CD4-positive, alpha-beta T cell treated with Interleukin-15 for 4 hours (primary cell): ENCODE data around the gene STXBP1.
A peak's percentile ranks its signal among the peaks of the same experiment; 100 is the strongest.
"Not testable (repeated sequence)": the region's sequence is repeated elsewhere in the genome, so short reads cannot be mapped to it uniquely, and the experiment has no call there.

Experiments
- DNase-seq: peaks from one replicate; pipeline ENCODE4 v3.0.0-alpha.2; 2020; ENCODE audit warnings: low spot score

STXBP1 gene

DNA sequence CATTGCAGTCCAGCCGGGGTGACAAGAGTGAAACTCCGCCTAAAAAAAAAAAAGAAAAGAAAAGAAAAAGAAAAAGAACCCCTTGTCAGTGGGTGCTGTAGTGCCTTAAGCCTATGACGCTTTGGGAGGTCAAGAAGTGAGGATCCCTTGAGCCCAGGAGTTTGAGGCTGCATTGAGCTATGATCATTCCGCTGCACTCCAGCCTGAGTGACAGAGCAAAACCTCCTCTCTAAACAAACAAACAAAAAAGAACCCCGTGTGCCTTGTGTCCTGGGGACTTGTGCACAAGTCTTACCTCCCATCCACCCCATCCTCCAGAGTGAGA, 33.5 kb upstream of the STXBP1 start:
- DNase-seq = no peak

DNA sequence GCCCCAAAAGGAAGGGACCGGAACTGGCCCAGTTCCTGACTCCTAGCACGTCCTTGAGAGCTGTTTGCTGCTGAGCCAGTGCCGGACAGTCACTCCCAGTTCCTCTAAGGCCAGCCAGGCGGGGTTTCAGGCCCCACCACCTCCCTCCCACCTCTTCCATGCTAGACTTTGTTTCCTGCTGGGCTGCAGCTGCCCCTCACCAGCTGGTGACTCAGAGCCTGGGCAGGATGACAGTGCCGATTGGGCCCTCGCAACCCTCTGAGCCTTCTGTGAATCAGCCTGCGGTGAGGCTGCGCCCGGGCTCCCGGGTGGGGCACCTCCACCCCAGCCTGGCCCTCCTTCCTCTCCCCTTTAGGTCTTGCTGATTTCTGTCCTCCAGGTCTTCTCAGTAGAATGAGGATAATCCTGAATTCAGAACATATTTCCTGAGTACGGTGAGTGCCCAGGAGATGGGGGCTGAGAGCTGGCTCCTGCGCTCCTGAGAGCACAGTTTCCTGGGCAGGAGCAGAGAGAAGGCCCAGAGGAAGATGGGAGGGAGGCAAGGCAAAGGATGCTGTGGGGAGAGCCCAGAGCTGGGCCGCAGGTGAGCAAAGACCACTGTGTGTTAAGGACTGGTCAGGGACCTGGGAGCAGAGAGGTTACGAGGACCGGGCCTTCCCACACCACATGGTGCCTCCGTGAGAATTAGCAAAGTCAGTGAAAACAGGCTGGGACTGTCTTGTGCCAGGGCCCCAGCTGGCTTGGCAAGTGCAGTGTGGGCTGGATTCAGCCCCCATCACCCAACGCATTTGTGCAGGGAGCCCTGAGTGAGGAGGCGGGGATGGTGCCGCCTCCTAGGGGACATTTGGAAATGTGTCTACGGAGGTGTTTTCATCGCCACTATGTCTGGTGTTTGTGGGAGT, 32.9 kb upstream of the STXBP1 start:
- DNase-seq = peak; percentile 84

DNA sequence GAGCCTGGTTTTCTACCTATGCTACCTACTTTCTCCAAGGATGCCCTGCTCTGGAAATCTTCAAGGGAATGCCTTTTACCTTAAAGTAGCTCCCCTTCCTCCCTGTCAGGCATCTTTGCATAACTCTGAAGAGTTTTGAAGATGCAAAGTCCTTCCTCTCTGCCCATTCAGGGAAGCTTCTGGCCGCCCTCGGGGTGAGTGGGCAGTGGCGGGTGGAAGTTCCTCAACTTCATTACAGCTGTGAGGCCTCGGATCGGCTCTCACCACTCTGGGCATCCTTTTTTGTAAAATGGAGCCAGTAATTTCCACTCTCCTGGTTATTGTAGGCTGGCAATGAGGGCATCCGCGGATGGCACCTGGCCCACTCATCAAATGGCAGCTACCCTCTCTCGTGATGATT, 31.7 kb upstream of the STXBP1 start:
- DNase-seq = no peak

DNA sequence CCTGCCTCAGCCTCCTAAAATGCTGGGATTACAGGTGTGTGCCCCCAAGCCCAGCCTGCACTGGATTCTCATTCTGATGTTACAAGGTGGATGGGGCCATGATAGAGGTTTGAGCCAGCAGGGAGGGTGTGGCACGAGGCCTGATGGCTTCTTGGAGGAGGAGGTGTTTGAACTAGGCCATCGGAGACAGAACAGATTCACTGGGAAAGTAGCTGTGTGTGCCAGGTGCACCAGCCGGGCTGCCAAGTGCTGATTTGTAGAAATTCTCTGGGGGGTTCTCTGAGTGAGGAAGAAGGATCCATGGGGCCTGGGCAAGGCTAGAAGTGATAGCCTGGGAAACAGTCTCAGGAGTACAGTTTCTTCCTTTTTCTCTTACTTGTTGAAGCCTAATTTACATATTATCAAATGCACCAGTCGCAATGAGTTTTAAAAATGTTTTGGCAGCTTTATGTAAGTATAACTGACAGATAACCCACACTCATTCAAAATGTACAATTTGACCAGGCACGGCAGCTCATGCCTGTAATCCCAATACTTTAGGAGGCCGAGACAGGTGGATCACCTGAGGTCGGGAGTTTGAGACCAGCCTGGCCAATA, 31.1 kb upstream of the STXBP1 start:
- no peak for DNase-seq

DNA sequence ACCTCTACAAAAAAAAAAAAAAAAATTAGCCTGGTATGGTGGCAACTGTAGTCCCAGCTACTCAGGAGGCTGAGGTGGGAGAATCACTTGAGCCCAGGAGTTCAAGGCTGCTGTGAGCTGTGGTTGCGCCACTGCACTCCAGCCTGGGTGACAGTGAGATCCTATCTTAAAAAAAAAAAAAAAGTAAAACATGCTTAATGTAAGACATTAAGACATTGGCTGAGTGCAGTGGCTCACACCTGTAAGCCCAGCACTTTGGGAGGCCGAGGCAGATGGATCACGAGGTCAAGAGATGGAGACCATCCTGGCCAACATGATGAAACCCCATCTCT, 27.6 kb upstream of the STXBP1 start:
- DNase-seq = not testable (repeated sequence)

DNA sequence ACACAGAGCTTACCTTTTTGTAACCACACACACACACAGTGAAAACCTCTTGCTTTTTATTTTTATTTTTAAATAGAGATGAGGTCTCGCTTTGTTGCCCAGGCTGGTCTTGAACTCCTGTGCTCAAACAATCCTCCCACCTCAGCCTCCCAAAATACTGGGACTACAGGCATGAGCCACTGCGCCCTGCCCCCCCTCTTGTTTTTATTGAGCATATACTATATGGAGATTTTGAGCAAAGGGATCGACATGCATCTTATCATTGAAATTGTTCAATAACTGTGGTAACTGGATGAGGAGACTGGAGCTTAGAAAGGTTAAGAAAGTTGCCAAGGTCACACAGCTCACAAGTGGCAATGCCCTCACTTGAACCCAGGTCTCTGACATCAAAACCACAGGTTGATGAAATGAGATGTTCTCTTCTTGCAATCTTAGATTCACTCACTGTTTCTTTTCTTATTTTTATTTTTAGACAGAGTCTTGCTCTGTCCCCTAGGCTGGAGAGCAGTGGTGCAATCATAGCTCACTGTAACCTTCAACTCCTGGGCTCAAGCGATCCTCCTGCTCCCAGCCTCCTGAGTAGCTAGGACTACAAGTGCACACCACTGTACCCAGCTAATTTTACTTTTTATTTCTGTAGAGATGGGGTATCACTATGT, 26.8 kb upstream of the STXBP1 start:
- DNase-seq = no peak

DNA sequence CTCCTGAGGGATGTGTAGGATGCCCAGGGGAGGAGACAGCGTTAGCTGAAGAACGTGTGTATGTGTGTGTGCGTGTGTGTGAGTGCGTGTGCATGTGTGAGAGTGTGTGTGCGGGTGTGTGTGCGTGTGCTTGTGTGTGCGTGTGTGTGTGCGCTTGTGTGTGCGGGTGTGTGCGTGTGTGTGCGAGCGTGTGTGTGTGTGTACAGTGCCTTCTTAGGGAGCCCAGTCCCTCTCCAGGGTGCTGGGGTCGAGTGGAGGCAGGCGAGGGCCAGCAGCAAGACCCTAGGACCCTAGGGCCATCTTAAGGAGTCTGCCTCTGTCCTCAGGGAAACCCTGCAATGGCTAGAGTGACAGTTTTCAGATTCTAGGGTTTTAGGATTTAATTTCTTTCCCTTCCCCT, 26.0 kb upstream of the STXBP1 start:
- no peak for DNase-seq

DNA sequence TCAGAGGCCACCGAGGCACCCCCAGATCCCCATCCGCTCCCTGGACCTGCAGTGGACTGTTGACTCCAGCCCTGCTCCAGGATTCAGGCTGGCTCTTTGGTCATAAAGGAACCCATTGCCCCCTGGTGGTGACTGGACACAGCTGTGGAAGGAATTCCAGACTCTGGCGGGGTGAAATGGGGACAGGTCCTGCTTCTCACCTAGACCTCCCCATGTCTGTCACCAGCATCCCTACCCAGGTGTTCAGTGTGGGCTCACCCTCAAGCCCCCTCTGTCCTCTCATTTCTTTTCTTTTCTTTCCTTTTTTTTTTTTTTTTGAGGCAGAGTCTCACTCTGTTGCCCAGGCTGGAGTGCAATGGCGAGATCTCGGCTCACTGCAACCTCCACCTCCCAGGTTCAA, 25.5 kb upstream of the STXBP1 start:
- peak; percentile 70 for DNase-seq

DNA sequence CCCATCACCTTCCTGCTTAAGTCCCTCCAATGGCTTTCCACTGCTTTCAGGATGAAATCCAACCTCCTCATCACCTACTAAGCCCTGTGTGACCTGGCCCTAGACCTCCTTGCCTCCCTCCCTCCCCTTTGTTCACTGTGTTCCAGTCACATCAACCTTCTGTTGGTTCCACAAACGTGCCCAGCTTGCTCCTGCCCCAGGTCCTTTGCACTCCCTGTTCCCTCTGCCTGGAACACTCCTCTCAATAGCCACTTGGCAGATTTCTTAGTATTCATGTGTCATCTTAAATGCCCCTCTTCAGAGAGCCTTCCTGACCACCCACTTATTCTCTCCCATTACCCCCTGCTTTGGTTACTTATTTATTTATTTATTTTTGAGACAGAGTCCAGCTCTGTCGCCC, 24.1 kb upstream of the STXBP1 start:
- no peak for DNase-seq

DNA sequence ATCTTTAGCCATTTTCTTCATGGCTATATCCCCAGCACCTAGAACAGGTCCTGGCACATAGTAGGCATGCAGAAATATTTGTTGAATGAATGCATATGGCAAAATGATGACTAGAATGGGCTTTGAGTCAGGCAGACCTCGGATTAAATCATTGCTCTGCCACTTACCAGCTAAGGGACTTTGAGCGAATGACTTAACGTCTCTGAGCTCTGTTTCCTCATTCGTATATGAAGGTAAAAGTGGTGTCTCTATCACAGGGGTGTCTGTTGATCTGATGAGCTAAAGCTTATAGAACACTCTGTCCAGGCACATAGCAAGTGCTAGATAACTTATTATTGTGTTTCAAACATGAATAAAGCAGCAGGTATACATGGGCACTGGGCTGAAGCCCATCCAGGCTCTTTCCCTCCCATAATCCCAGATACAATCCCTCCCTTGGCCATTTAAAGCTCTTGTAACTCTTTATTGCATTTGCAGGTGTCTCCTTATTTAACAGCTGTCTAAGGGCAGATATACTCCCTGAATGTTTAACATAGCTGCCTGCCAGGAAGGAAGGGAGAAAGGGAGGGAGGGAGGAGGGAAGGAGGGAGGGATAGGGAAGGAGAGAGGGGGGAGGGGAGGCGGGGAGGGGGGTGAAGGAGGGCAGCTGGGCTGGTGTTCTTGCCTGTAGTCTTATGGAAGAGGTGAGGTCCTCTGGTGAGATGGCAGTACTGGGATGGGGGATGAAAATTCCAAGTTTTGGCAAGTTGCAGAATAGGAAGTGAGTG, 23.2 kb upstream of the STXBP1 start:
- no peak for DNase-seq

DNA sequence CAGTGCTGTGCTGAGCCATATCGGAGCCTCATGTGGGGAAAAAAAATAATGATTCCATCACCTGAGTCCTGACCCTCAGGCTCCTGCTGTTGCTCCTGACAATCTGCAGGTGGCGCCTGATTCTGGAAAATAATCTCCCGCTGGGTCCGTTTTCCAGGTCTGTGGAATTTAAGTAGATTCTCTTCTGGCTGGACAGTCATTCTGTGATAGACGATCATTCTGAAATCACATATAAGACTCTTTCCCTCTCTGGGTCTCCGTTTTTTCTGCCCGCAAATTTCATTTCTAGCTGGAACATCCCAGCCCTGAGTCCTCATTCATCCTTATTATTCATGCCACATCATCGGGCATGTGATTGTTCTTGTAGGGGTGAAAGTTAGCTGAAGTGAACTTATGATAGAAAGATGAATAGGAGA, 22.1 kb upstream of the STXBP1 start:
- peak; percentile 48 for DNase-seq

DNA sequence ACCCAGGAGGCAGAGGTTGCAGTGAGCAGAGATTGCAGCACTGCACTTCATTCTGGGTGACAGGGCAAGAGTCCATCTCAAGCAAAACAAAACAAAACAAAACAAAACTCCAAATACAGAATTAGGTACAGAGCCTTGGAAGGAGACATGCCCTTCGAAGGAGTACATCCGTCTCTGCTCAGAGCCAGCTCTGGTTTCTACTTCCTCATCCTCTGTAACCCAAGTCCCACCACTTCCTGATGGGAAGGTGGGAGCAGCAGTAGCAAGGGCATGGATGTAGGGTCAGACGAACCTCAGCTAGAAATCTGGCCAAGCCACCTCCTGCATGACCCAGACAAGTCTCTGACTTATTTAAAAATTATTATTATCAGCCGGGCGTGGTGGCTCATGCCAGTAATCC, 16.5 kb upstream of the STXBP1 start:
- DNase-seq = no peak

DNA sequence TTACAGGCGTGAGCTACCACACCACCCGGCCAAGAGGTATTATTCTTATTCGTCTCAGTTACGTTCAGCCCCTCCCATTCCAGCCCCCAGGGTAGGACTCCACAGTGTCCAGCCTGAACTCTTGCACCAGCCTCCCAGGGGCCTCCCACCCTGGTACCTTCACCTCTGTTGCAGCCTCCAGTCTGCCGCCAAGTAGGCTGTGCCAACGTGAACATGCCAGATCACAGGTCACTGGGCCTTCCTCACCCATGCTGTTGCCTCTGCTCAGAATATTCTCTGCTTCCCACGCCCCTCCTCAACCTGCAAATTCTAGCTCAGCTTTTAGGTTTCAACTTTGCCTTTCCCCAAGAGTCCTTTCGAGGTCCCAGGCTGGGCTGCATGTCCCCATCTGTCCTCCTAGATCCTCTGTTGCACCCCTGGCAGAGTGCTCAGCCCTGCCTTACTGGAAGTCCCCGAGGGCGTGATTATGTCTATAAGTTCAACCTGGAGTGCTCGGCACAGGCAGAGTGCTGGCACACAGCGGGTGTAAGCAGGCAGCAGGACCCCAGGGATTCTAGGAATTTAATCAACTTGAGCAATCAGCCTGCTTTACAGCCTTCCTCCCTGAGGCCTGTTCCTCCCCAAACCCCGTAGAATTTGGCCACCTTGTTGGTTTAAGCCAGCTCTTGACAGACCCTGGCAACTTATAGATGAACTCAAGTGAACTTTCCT, 13.1 kb upstream of the STXBP1 start:
- no peak for DNase-seq

DNA sequence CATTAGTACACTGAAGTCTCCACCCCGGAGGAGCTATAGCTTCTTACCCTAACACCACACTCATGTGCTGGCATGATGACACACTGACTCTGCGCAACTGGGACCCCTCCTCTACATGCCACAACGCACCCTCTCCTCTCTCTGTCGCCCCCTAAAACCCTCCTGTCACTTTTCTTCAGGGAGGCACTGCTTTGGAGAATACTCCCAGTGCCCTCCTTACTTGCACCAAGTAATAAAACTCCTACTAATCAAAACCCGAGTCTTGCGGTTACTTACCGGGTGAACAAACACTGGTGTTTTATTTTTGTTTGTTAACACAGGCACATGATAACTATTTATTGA, 12.6 kb upstream of the STXBP1 start:
- DNase-seq = no peak

DNA sequence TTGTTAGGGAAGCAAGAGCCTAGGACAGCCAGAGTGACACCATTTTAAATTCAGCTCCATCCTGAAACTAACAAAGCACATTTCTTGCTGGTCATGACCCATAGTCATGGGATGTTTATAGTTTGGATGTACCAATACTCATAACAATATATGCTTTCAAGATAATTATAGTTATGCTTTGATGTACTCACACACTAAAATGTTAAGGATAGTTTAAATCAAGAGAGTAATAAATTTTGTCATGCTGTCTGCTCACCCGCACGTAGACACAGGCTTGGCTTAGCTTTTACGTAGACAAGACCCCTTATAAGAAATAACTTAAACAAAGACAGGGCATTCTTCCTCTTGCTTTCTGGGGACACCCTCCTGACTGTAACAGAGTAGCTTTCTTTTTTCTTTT, 8.9 kb upstream of the STXBP1 start:
- DNase-seq = no peak

DNA sequence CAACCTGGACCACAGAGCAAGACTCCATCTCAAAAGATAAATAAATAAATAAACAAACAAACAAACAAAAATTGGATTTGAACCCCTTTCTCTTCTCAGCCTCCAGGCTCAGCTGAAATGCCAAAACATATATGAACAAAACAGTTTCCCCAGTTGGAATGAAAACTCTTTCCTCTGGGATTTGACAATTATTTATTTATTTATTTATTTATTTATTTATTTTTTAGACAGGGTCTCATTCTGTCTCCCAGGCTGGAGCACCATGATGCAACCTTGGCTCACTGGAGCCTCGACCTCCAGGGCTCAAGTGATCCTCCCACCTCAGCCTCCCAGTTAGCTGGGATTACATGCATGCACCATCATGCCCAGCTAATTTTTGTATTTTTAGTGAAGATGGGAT, 6.0 kb upstream of the STXBP1 start:
- no peak for DNase-seq

DNA sequence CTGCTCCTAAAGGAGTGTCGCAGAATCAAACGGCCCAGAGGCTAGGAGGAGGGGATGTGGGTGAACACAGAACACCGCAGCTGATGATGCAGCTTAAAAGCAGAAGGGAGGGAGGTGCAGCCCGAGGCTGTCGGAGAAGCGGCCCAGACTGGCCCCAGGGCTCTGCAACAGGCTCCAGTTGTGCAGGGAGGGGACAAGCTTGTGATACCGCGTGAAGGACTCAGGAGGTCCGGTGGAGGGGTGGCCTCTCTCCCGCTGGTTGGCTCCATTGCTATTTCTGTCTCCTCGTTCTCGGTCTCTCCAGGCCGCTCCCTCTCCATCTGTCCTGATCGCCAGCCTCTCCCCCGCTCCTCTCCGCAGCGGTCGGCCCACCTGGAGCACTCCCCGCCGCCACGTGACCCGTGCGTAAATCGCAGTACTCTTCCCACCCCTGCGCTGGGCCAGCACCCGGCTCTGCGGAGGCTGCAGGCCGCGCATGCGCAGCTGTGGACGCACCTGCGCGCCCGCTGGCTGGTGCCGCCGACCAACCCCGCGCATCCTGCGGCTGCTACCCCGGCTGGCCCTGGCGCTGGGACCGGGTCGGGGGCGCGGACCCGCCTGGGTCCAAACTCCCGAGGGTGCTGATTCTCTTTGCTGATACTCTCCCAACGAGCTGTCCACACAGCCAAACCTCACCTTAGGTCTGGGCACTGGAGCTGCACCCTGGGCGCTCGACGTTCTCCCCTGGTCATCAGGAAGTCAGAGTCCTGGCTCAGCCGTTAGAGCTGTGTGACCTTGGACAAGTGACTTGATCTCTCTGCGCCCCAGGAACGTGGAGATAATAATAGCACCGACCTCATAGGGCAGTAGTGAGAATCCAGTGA, 3.7 kb upstream of the STXBP1 start:
- DNase-seq = peak; percentile 70

DNA sequence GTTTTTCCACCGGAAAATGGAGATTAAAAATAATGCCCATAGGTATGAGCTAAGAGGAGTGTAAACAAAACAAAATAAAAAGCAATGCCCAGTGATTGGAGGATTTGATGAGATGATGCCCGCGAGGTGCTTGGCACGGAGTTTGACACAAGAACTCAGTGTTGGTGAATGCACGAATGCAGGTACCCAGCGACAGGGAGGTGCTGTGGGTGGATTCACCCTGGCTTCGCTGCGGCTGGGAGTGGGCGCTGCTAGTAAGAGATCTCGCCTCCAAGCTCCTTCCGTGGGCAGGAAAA, 526 bp upstream of the STXBP1 start:
- DNase-seq = no peak

DNA sequence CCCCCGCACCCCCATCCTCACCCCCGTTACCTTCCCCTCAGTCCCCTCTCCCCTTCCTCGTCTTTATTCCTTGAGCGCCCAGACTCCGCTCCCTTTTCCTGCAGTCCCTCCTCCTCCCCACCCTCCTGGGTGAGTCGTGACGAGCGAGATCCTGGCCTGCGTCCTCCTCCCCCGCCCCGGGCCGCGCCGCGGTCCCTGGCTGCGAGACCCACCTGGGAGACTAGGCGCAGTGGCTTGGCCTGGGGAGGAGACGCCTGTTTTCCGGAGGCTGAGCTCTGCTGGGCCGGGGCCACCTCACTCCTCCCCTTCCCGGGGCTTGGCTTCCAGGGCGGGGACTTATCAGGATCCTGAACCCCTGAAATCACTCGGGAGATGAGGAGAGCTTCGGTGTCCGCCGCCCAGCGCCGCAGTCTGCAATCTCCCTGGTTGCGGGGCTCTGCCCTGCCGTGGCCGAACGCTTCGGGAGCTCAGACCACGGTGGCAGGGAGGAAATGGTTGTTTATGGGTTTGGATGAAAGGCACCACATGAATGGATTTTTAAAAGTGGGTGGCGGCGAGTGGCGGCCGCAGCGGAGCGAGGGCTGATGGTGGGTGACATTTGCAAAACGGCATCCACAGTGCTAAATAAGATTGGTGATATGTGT, 984 bp downstream of the STXBP1 start:
- peak; percentile 16 for DNase-seq

DNA sequence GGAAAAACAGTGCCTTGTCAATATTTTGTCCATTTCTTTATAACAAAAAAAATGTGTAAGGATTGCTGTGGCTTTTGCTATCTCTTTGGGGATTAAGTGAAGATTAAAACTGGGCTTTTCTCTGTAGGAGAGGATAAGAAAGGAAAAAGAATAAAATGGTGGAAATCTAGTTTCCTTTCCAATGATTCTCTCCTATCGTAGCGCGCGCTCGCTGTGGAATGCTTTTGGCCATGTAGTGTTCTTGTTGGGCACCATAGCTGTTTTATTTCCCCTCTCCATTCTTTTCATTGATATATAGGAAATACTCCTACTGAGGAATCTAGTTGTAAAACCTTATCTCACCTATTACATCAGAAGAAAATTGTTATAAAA, 1.5 kb downstream of the STXBP1 start:
- DNase-seq = no peak

DNA sequence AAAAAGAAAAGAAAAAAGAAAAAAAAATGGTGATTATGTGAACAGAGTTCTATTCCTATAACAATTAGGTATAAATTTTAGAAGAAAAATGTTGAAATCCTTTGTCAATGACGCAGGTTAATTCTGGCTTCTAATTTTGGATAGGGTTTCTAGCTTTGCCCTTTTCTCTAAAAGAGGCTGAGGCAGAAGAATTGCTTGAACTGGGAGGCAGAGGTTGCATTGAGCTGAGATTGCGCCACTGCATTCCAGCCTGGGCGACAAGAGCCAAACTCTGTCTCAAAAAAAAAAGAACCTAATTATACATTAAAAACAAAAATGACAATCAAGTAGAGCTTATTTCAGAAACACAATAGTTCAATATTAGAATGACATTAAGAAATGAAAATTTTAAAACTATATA, 2.9 kb downstream of the STXBP1 start:
- no peak for DNase-seq
